Measurements from ENCODE around the gene METRNL. TPM values are rescaled to one million over a fixed set of nuclear protein-coding genes. Genes with fewer than 3 reads are reported as not detected.

Gene METRNL
- total RNA-seq, 1 experiment from 2014 or later, result 47.8 TPM

DNA sequence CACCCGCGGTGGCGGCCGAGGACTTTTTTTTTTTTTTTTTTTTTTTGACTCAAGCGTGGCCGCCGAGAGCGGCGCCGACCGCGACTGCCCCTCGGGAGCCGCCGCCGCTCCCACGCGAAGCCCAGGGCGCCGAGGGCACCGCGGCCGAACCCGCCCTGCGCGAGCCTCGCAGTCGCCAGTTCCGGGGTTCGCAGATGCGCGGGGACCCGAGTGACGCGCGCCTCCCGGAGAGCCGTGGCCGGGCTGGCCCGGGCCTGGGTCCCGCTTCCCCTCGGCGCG lies 1.1 kb downstream of the METRNL start:
- no peak for DNase-seq (ENCODE audit: low spot score)

- DNase-seq (ENCODE audit: low spot score), result no peak
Measured at GRCh38 chr17:83080858-83081683, 1.7 kb downstream of the METRNL start.

DNA sequence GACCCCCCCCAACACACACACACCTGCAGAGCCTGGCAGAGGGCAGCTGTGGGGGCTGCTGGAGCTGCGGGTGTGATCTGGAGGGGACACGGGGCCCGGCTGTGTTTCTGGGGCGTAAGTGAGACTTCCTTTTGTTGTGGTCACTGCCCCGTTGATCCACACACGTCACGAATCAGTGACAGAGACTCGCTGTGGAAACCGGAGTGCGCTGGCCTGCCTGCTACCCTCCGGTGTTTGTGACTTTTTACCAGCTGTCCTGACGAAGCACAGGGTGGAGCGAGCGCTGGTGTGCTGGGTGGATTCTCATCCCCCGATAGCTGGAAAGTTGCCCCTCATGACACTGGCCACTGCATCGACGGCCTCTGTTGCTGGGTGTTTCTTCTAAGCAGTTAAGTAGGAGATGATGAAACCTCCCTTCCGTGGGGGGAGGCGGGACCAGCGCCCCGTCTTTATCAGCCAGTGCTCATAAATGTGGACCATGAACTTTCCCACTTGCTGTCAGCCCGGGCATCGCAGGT lies 2.3 kb downstream of the METRNL start:
- DNase-seq (ENCODE audit: low spot score), result no peak

GRCh38 chr17:83082424-83082823 lies 3.0 kb downstream of the METRNL start:
- no peak for DNase-seq (ENCODE audit: low spot score)

DNA sequence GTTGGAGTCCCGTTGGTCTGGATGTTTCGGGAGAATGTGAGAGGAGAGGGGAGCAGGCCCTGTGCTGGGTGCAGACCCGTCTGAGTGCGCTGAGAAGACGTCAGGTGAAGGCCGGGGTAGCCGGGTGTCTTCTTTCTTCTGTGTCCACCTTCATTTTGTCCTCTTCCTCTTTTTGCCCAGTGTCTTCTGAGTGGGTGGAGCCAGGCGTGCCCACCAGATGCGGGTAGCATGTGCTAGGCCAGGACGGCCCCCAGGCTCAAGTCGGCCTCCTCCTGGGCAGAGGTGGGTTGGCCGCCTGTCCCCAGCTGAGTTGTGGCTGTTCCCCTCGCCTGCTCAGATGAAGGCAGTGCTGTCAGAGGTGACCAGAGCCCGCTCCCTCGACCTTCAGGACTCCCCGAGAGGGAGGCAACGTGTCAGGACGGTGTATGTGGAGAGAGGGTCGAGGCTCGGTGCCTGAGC lies 3.5 kb downstream of the METRNL start:
- no peak for DNase-seq (ENCODE audit: low spot score)

DNA sequence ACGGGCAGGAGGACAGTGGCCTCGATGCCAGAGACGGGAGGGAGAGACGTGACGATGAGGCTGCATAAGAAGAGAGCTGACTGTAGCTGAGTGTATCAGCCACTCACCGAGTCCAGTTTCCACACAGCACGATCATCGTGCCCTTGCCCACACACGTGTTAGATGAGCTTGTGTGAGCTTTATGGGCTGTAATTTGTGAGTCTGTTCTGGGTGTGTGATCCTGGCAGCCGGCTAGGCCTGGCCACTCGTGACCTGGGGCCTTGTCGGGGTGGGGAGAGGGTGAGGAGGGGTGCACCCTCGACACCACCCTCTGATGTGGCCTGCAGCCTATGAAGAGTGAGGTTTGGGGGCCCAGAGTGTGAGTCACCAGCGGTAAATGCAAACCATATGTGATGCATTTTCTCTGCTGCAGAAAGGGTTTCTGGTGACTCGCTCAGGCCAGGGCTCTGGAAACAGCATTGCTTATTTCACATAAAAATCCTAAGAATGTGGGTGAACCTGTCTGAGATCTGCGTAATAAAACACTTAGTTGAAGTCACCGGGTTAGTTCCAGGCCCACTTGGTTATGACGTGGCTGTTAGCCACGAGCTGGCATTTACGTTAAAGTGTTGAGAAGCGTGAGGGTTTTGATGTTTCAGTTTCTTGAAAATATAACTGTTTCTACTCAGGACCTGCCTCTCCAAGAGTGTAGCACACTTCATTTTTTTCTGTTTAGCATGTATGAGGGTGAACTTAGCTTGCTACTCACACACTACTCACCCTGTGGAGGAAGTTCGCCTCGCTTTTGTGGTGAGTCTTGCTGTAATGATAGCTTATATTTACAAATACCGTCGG lies 4.2 kb downstream of the METRNL start:
- DNase-seq (ENCODE audit: low spot score), result peak; percentile 93

GRCh38 chr17:83084214-83084613 lies 4.8 kb downstream of the METRNL start:
- no peak for DNase-seq (ENCODE audit: low spot score)

DNA sequence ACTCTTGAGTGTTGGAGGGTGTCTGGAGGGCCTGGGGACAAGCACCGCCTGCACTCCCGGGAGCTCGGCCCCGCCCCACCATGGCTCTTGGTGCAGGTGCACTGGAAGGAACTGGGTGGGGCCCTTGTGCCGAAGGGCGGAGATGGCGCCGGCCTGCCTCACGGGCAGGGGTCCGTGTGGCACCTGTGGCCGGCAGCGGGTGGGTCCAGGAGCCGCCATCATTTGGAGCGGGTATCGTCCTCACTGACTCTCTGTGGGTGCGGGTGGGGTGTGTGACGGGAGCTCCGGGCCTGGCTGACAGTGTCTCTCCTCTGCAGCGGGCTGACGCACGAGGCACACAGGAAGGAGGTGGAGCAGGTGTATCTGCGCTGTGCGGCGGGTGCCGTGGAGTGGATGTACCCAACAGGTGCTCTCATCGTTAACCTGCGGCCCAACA lies 5.2 kb downstream of the METRNL start:
- no peak for DNase-seq (ENCODE audit: low spot score)

DNA sequence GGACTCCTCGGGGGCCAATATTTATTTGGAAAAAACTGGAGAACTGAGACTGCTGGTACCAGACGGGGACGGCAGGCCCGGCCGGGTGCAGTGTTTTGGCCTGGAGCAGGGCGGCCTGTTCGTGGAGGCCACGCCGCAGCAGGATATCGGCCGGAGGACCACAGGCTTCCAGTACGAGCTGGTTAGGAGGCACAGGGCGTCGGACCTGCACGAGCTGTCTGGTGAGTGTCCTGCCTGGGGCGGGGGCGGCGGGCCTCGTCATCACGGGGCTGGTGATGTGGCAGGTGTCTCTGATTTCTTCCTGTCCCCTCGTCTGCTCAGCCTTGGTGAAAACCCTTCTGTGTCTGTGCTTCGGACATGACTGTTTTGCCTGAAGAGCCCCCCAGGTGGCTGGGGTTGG lies 5.7 kb downstream of the METRNL start:
- no peak for DNase-seq (ENCODE audit: low spot score)

DNA sequence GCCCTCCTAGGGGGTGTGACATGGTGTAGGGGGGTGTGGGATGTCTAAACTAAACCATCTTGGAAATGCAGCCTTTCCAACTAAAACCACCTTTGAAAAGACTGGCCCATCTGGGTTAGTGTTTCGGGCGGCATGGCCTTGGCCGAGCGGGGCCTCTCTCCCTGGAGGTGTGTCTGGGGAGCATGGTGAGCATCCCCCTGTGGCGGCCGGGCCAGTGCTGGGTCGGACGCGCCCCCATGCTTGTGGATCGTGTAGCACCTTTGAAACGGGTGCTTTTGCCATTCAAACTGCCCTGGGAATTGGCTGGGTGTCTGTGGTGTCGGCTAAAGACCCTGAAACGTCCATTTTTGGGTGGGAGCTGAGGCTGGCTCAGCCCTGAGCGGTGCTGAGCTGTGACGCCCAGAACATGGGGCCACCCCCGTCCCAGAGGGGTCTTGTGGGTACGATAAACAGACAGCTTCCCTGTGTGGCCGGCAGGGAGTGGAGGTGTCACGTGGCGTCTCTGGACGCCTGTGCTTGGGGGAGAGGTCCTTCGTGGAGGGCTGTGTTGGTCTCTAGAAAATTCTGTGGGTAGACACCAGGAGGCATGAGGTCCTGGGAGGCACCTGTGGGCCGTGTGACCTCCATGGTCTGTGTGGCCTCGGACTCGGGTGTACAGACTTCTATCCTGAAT lies 6.3 kb downstream of the METRNL start:
- DNase-seq (ENCODE audit: low spot score), result no peak

GRCh38 chr17:83086199-83086880 lies 6.9 kb downstream of the METRNL start:
- DNase-seq (ENCODE audit: low spot score), result no peak

- DNase-seq (ENCODE audit: low spot score), result no peak
Measured at GRCh38 chr17:83086907-83087787, 7.7 kb downstream of the METRNL start.

DNA sequence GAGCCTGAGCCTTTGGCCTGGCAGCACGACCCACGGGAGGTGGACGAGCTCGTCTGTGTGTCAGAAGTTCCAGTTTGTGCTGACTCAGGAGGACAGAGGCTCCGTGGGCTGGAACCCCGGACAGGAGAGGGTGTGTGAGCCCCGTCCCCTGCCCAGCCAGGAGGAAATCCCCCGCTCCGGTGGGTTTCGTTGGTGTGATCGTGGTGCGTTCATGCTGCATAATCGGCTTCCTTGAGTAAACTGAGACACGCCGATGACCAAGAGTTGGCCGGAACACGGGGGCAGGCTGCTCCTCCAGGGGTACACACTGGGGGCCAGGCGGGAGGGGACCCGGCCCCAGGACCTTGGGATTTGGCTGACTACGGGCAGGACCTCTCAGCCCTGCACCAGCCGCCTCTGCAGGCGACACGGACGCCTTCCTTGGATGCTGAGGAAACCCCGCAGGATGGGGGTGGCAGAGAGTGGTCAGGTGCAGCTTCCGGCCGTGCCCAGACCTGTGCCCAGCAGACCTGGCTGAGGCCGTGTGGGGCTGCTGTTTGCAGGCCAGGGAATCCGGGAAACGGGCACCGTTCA lies 8.5 kb downstream of the METRNL start:
- no peak for DNase-seq (ENCODE audit: low spot score)

DNA sequence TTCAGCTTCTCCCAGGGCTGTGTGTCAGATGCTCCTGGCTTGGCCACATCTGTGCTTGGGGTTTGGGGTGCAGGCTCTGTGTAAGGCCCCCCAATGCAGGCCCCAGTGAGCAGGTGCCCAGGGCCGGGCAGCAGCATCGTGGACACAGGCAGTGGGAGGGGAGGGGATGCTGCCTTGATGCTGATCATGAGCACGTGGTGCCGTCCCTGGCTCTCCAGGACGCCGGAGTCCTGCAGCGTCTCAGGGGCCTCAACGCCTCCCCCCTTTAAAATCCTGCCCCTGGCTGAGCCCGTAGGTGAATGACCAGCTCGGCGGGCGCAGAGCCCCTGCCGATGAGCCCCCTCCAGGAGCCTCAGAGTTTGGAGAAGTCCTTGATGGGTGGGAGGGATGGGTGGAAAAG lies 9.0 kb downstream of the METRNL start:
- no peak for DNase-seq (ENCODE audit: low spot score)

GRCh38 chr17:83088909-83089308 lies 9.5 kb downstream of the METRNL start:
- DNase-seq (ENCODE audit: low spot score), result no peak

DNA sequence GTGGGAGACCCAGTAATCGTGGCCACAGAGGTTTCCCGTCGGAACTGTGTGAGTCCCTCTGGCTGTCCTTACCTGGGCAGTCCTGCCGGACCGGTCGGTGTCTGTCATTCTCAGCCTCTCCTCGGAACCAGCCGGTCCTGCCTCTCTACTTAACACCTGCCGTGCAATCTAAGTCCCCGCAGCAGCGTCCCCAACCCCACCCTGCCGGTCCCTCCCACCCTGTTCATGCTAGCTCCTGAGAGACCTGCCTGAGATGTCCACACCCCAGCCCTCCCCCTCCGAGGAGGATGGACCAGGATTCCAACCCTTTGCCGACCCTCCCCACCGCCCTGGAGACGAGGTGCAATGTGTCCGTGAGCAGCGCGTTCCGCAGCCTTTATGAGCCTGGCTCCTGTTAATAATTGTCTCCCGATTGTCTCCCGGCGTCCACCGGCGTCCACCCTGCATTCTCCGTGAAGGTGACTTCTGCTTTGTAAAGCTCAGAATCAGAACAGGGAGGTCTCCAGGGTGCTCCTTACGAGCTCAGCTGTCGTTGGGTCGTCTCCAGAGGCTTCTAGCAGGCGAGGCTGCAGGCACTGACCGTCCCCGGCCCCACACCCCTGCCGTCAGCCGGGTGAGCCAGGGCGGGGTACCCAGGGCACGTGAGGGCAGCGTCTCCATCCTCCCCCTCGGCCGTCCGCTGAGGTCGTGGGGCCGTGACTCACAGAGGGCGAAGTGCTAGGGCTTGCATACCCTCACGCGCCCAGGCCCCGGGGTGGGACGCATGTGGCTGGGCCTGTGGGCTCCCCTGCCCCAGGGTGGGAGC lies 10.1 kb downstream of the METRNL start:
- no peak for DNase-seq (ENCODE audit: low spot score)

- no peak for DNase-seq (ENCODE audit: low spot score)
Measured at GRCh38 chr17:83090444-83091256, 11.2 kb downstream of the METRNL start.

All from H4 (cell line).